SU-DHL-6 (cell line): ENCODE measurements around the gene CPA3.

Experiments used
- H2AFZ ChIP-seq: fragments of 200-600 bp; sonication (generic); 2 replicates; pipeline ENCODE4 v1.6.1; 2014; ENCODE audit warnings: low read depth, mild to moderate bottlenecking, moderate library complexity, mixed read lengths, antibody characterized with exemption, low read length; ENCODE audit not compliant: severe bottlenecking
- H3F3A ChIP-seq: fragments of 200-600 bp; shearing (Covaris generic); 2 replicates; pipeline ENCODE4 v1.6.0; 2016; ENCODE audit warnings: antibody characterized with exemption, mild to moderate bottlenecking; ENCODE audit not compliant: insufficient read depth
- H3K27ac ChIP-seq: fragments of 200-600 bp; sonication (generic); 2 replicates; pipeline ENCODE4 v1.5.1; 2016; ENCODE audit warnings: low read depth, mild to moderate bottlenecking, low read length, moderate library complexity, mixed read lengths
- H3K27me3 ChIP-seq: fragments of 200-600 bp; sonication (generic), shearing (Covaris generic); 2 replicates; pipeline ENCODE4 v1.6.0; 2014; ENCODE audit warnings: mild to moderate bottlenecking, low read length
- H3K36me3 ChIP-seq: fragments of 200-600 bp; sonication (generic); 2 replicates; pipeline ENCODE4 v1.6.1; 2014; ENCODE audit warnings: mild to moderate bottlenecking, low read length, mixed read lengths
- H3K4me2 ChIP-seq: fragments of 300-600, 200-600 bp; shearing (Covaris generic), sonication (generic); 2 replicates; pipeline ENCODE4 v1.6.0; 2014; ENCODE audit warnings: low read length, low read depth, mild to moderate bottlenecking; ENCODE audit not compliant: poor library complexity, severe bottlenecking
- H3K4me3 ChIP-seq: fragments of 200-600 bp; sonication (generic); 2 replicates; pipeline ENCODE4 v1.5.1; 2014; ENCODE audit warnings: antibody characterized with exemption, low read length, mild to moderate bottlenecking, mixed read lengths; ENCODE audit not compliant: insufficient read depth, poor library complexity, severe bottlenecking
- H3K79me2 ChIP-seq: fragments of 200-600 bp; sonication (generic); 2 replicates; pipeline ENCODE4 v1.6.1; 2014; ENCODE audit warnings: mild to moderate bottlenecking, low read length, moderate library complexity; ENCODE audit not compliant: insufficient read depth
- H3K9ac ChIP-seq: fragments of 200-600 bp; sonication (generic); 2 replicates; pipeline ENCODE4 v1.7.0; 2014; ENCODE audit warnings: mild to moderate bottlenecking, low read length
- H3K9me2 ChIP-seq: fragments of 200-600 bp; sonication (generic); replicated peaks from 2 replicates; pipeline ENCODE4 v1.6.1; 2014; ENCODE audit warnings: low read length; ENCODE audit not compliant: insufficient read depth
- H3K9me3 ChIP-seq: fragments of 200-600 bp; sonication (generic); 2 replicates; pipeline ENCODE4 v1.6.1; 2014; ENCODE audit warnings: low read length, mixed read lengths; ENCODE audit not compliant: insufficient read depth
- H4K20me1 ChIP-seq: fragments of 200-600 bp; sonication (generic); 2 replicates; pipeline ENCODE4 v1.6.1; 2014; ENCODE audit warnings: low read depth, mild to moderate bottlenecking, antibody characterized with exemption, low read length, moderate library complexity, mixed read lengths
- EZH2phosphoT487 ChIP-seq: fragments of 200-600 bp; sonication (generic), shearing (Covaris generic); conservative IDR thresholded peaks from 2 replicates; pipeline ENCODE4 v1.6.1; 2018; ENCODE audit warnings: mild to moderate bottlenecking, antibody characterized with exemption, low read length, moderate library complexity, mixed read lengths
- TF ChIP-seq, protein P1 (sequence below): fragments of 200-600 bp; sonication (generic); IDR thresholded peaks from one replicate; pipeline ENCODE4 v1.5.1; 2017; ENCODE audit warnings: antibody characterized with exemption, mild to moderate bottlenecking, low read length, moderate library complexity; ENCODE audit not compliant: insufficient read depth, poor library complexity, severe bottlenecking

The CPA3 gene

DNA sequence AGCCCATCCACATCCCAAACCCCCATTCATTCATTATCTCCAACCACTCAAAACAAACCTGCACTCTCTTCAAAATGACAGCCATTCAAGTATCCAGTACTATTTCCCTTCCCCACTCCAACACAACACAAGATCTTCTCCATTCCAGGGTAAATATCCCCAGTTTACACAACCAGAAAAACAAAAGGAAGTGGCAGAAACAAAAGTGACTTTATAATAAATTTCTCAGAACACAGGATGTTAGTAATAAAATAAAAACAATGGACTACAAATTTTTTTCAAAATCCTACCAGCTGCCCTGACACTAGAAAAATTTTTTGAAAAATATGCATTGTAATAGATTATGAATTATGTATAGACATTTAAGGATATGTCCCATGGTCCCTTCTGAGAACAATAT, 14.2 kb downstream of the CPA3 start:
- H3K4me3 ChIP-seq: no peak overlapping the region
- H3F3A ChIP-seq: no peaks in the 10 kb centered on the region
- H4K20me1 ChIP-seq: no peaks in the 10 kb centered on the region; the same call in 1 of the 2 replicates
- no peak overlapping the region for H3K27ac ChIP-seq
- H3K27me3 ChIP-seq: no peaks in the 10 kb centered on the region
- TF ChIP-seq EZH2phosphoT487: no peak
- TF ChIP-seq, protein P1, sequence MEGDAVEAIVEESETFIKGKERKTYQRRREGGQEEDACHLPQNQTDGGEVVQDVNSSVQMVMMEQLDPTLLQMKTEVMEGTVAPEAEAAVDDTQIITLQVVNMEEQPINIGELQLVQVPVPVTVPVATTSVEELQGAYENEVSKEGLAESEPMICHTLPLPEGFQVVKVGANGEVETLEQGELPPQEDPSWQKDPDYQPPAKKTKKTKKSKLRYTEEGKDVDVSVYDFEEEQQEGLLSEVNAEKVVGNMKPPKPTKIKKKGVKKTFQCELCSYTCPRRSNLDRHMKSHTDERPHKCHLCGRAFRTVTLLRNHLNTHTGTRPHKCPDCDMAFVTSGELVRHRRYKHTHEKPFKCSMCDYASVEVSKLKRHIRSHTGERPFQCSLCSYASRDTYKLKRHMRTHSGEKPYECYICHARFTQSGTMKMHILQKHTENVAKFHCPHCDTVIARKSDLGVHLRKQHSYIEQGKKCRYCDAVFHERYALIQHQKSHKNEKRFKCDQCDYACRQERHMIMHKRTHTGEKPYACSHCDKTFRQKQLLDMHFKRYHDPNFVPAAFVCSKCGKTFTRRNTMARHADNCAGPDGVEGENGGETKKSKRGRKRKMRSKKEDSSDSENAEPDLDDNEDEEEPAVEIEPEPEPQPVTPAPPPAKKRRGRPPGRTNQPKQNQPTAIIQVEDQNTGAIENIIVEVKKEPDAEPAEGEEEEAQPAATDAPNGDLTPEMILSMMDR: no peak
- H3K9me2 ChIP-seq: no peaks in the 10 kb centered on the region
- no peak overlapping the region for H3K9ac ChIP-seq
- no peaks in the 10 kb centered on the region for H3K9me3 ChIP-seq
- no peaks in the 10 kb centered on the region for H3K79me2 ChIP-seq
- H2AFZ ChIP-seq: no peak overlapping the region
- H3K4me2 ChIP-seq: no peak overlapping the region
- no peaks in the 10 kb centered on the region for H3K36me3 ChIP-seq

DNA sequence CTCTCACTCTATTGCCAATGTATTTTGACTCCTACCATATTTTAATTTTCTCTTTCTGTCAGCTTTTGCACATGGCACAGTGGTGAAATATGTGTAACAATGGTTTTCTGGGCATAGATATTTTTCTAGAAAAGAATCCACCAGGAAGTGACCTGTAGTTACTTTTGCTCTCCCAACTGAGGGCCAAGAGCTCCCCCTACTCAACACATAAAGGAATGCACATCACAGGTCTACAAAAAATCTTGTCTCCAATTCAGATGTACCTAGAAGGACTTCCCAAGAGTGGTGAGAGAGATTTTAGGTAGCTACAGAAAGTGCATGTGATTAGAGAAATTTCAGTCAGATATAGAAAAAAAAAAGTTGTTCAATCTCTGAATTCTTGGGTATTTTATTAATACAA, 15.6 kb downstream of the CPA3 start:
- Histone ChIP-seq H3K9ac (no peak overlapping the region), H2AFZ (no peak overlapping the region), H3F3A (no peaks in the 10 kb centered on the region), H3K36me3 (no peaks in the 10 kb centered on the region), H3K4me2 (no peak overlapping the region), H3K27me3 (no peaks in the 10 kb centered on the region), H3K9me2 (no peaks in the 10 kb centered on the region), H3K4me3 (no peak overlapping the region), H4K20me1 (no peaks in the 10 kb centered on the region; the same call in 1 of the 2 replicates), H3K9me3 (no peaks in the 10 kb centered on the region), H3K79me2 (no peaks in the 10 kb centered on the region), H3K27ac (no peak overlapping the region)
- TF ChIP-seq, protein P1: no peak
- TF ChIP-seq EZH2phosphoT487: no peak

DNA sequence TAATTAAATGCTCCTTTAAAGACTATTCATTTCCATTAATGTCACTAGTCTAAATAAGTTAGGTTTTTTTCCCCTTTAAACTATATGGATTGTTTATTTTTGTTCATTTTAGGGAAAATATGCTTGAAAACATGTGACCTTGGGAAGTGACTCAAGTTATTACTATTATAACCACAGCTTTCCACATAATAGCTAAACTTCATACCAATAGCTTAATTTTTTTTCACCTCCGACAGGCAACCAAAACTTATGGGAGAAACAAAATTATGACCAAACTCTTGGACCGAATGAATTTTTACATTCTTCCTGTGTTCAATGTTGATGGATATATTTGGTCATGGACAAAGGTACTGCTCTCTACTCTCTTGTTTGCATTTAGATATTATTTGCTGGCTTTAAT, 16.2 kb downstream of the CPA3 start:
- Histone ChIP-seq H4K20me1 (no peaks in the 10 kb centered on the region; the same call in 1 of the 2 replicates), H3F3A (no peaks in the 10 kb centered on the region), H3K36me3 (no peaks in the 10 kb centered on the region), H3K9me2 (no peaks in the 10 kb centered on the region), H3K4me3 (no peak overlapping the region), H3K4me2 (no peak overlapping the region), H3K27me3 (no peaks in the 10 kb centered on the region), H3K27ac (no peak overlapping the region), H3K79me2 (no peaks in the 10 kb centered on the region), H3K9me3 (no peaks in the 10 kb centered on the region), H2AFZ (no peak overlapping the region), H3K9ac (no peak overlapping the region)
- no peak for TF ChIP-seq EZH2phosphoT487
- TF ChIP-seq, protein P1: no peak

DNA sequence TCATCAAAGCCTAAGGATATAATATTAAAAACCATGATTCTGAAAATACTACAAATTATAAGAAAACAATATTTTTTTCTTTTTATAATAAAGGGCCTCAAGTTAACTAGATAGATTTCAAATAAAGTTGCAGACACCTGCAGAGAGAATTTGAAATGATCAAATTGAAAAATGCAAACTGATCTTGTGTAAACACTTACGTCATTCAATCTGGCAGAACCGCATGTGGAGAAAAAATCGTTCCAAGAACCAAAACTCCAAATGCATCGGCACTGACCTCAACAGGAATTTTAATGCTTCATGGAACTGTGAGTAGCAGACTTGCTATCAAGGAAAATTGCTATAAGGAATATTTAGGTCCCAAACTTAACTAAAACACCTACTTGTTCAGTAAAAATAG, 17.2 kb downstream of the CPA3 start:
- Histone ChIP-seq H3K4me2 (no peak overlapping the region), H3K9me2 (no peaks in the 10 kb centered on the region), H4K20me1 (no peaks in the 10 kb centered on the region; the same call in 1 of the 2 replicates), H3F3A (no peaks in the 10 kb centered on the region), H3K27me3 (no peaks in the 10 kb centered on the region), H3K9ac (no peak overlapping the region), H3K79me2 (no peaks in the 10 kb centered on the region), H3K4me3 (no peak overlapping the region), H3K27ac (no peak overlapping the region), H3K9me3 (no peaks in the 10 kb centered on the region), H2AFZ (no peak overlapping the region), H3K36me3 (no peaks in the 10 kb centered on the region)
- no peak for TF ChIP-seq EZH2phosphoT487
- TF ChIP-seq, protein P1: no peak
